GM12878 (cell line): ENCODE results near the gene NTM. TPM values are rescaled to one million over a fixed set of nuclear protein-coding genes. Genes with fewer than 3 reads are reported as not detected.

Source experiments
- ATAC-seq: fragments of 200-7000 bp; cut with Tn5 transposase; 3 replicates; pipeline ENCODE4 v1.9.1; 2020; ENCODE audit warnings: mild to moderate bottlenecking, moderate library complexity
- BruUV-seq: library from RNA; stranded (reverse); fragments of 400-500 nt; replicated peaks from 2 replicates; lab custom pipeline; 2021; lab: Mats Ljungman, UMichigan
- CTCF ChIA-PET: fragments of 300-600 bp; sonication (Branson Sonifier 250); formaldehyde crosslinking; extraction: SDS; loops from one replicate; lab custom pipeline; 2021; ENCODE audit warnings: inconsistent platforms; lab: Yijun Ruan, JAX
- POLR2A ChIA-PET: fragments of 350-600 bp; formaldehyde crosslinking; extraction: SDS; loops from one replicate; lab custom pipeline; 2021; ENCODE audit warnings: inconsistent platforms; lab: Charles Lee
- RAD21 ChIA-PET: fragments of 300-600 bp; sonication (Branson Sonifier 250); formaldehyde crosslinking; loops from one replicate; lab custom pipeline; 2023; ENCODE audit warnings: antibody characterized with exemption; ENCODE audit not compliant: unreplicated experiment; lab: Charles Lee
- SMC1A ChIA-PET: fragments of 300-600 bp; sonication (Branson Sonifier 250); formaldehyde crosslinking; loops from one replicate; lab custom pipeline; 2023; ENCODE audit not compliant: unreplicated experiment, uncharacterized antibody; lab: Charles Lee
- DNase-seq: peaks from one replicate; pipeline ENCODE4 v3.0.0-alpha.2; 2011; ENCODE audit warnings: low read depth, low spot score
- FAIRE-seq: peaks from 3 replicates; lab custom pipeline; 2011; peaks lifted over from hg19 to GRCh38; lab: Jason Lieb, UNC
- H2AFZ ChIP-seq: 2 replicates; pipeline ENCODE4 v1.6.0; 2011; ENCODE audit warnings: low read depth, low read length, control low read depth; ENCODE audit not compliant: control insufficient read depth
- H3K27ac ChIP-seq: 2 replicates; pipeline ENCODE4 v1.5.1; 2011; ENCODE audit warnings: control low read depth; ENCODE audit not compliant: control insufficient read depth, insufficient read depth
- H3K27me3 ChIP-seq, 2 experiments: replicated peaks in 1 of 2; 2 replicates each; pipeline versions ENCODE4 v1.6.0 to v1.6.1; 2011; ENCODE audit warnings: low read length in 1 of 2; ENCODE audit not compliant: control insufficient read depth in 2 of 2, insufficient read depth in 2 of 2
- H3K36me3 ChIP-seq, 2 experiments: 2 replicates each; pipeline ENCODE4 v1.5.1; 2011; ENCODE audit warnings: low read length in 1 of 2; ENCODE audit not compliant: control insufficient read depth in 2 of 2, insufficient read depth in 2 of 2
- H3K4me1 ChIP-seq: 2 replicates; pipeline ENCODE4 v1.6.1; 2011; ENCODE audit warnings: mild to moderate bottlenecking, low read length, moderate library complexity, mixed read lengths; ENCODE audit not compliant: control insufficient read depth, insufficient read depth
- H3K4me2 ChIP-seq: 2 replicates; pipeline ENCODE4 v1.6.0; 2011; ENCODE audit warnings: control low read depth; ENCODE audit not compliant: control insufficient read depth, insufficient read depth
- H3K4me3 ChIP-seq: fragments of 200-600 bp; sonication (generic); 2 replicates; pipeline ENCODE4 v1.5.1; 2016
- H3K79me2 ChIP-seq: 2 replicates; pipeline ENCODE4 v1.6.0; 2011; ENCODE audit warnings: low read length; ENCODE audit not compliant: control insufficient read depth, insufficient read depth
- H3K9ac ChIP-seq: 2 replicates; pipeline ENCODE4 v1.8.0; 2011; ENCODE audit warnings: low read length, control low read depth, mixed read lengths; ENCODE audit not compliant: control insufficient read depth, insufficient read depth
- H3K9me3 ChIP-seq: replicated peaks from 3 replicates; pipeline ENCODE4 v1.5.1; 2011; ENCODE audit warnings: mild to moderate bottlenecking, low read length; ENCODE audit not compliant: control insufficient read depth, insufficient read depth
- H4K20me1 ChIP-seq: 2 replicates; pipeline ENCODE4 v1.6.0; 2011; ENCODE audit not compliant: control insufficient read depth, insufficient read depth
- NR2C2 ChIP-seq: IDR thresholded peaks from 2 replicates; pipeline ENCODE4 v1.6.1; 2011; ENCODE audit warnings: borderline replicate concordance, low read depth; ENCODE audit not compliant: control insufficient read depth, insufficient read length
- PKNOX1 ChIP-seq: fragments of 450-650 bp; IDR thresholded peaks from 2 replicates; pipeline ENCODE4 v1.6.1; 2016; ENCODE audit warnings: mild to moderate bottlenecking
- WGBS: methylation state at CpG from one replicate; pipeline ENCODE4 v1.1.6; 2016; ENCODE audit warnings: low lambda C conversion rate; ENCODE audit not compliant: insufficient replicate concordance, insufficient coverage; ENCODE audit errors: missing lambda C conversion rate; 5-methylcytosine and 5-hydroxymethylcytosine counted together
- in situ Hi-C: fragments of 300-500 bp; cut with MboI; formaldehyde crosslinking; loops from 9 replicates; pipeline ENCODE4 v1.14.3; 2018; ENCODE audit warnings: mixed read lengths
- intact Hi-C: fragments of 100-400 bp; cut with micrococcal nuclease; formaldehyde crosslinking; loops from one replicate; pipeline ENCODE4 v1.14.2; 2022; ENCODE audit not compliant: unreplicated experiment
- polyA plus RNA-seq, 11 experiments: library from polyadenylated mRNA; depleted of rRNA in 4 of 11; unstranded in 6 of 11; stranded (reverse) in 5 of 11; fragments of >200 nt; fragmentation: Nextera tagmentation in 4 of 11; fragmentation: Illumina TruSeq in 1 of 11; extraction: Ambion mirVana in 4 of 11; extraction: Trizol in 1 of 11; gene quantifications; 1 replicate in 1 of 11; 2 replicates in 10 of 11; pipeline versions ENCODE4 v1.2.1 to v1.2.3, GENCODE V29; 2011 to 2016; ENCODE audit warnings: inconsistent platforms in 2 of 11, missing spikeins in 2 of 11, low read depth in 1 of 11
- total RNA-seq, 4 experiments: library from RNA; depleted of rRNA in 3 of 4; stranded (reverse); fragments of >200 nt in 3 of 4; fragmentation: Illumina TruSeq in 1 of 4; extraction: Trizol in 1 of 4; gene quantifications; 2 replicates each; pipeline versions ENCODE4 v1.2.1 to v1.2.3, GENCODE V29; 2013 to 2021
- TF ChIP-seq, protein P1 (sequence below): fragments of 450-650 bp; IDR thresholded peaks from 2 replicates; pipeline ENCODE4 v1.6.1; 2017; ENCODE audit warnings: borderline replicate concordance

Gene NTM
- total and polyA plus RNA-seq, 10 of the 15 experiments (the other 5 are each of a cell fraction or from before 2014, with no cell fraction given) = not detected

- SMC1A ChIA-PET = no interaction called here
- POLR2A ChIA-PET = no interaction called here
- RAD21 ChIA-PET = no interaction called here
- Histone ChIP-seq H2AFZ (no peak overlapping the region), H4K20me1 (no peaks in the 10 kb centered on the region)
- whole genome bisulfite sequencing = 15% methylated on average over 5 of the region's 9 CpGs
- no TSS peak for BruUV-seq
- FAIRE-seq = no peak
- TF ChIP-seq NR2C2 (no peak), PKNOX1 (no peak)
- TF ChIP-seq, protein P1, sequence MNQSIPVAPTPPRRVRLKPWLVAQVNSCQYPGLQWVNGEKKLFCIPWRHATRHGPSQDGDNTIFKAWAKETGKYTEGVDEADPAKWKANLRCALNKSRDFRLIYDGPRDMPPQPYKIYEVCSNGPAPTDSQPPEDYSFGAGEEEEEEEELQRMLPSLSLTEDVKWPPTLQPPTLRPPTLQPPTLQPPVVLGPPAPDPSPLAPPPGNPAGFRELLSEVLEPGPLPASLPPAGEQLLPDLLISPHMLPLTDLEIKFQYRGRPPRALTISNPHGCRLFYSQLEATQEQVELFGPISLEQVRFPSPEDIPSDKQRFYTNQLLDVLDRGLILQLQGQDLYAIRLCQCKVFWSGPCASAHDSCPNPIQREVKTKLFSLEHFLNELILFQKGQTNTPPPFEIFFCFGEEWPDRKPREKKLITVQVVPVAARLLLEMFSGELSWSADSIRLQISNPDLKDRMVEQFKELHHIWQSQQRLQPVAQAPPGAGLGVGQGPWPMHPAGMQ = no peak
- TF ChIP-seq, all 136 proteins: peak for 0
- Histone ChIP-seq H3K79me2 (no peaks in the 10 kb centered on the region), H3K4me1 (peaks cover 10% of the 10 kb centered on the region; the same call in 1 of the 2 replicates), H3K36me3 (no peaks in the 10 kb centered on the region), H3K9ac (no peak overlapping the region), H3K27ac (no peak overlapping the region), H3K4me3 (no peak overlapping the region), H3K9me3 (no peaks in the 10 kb centered on the region), H3K4me2 (no peak overlapping the region), H3K27me3 (peaks cover 0 to 5% of the 10 kb centered on the region in 2 experiments; a peak in 2 of 4 replicates)
- ATAC-seq (no peak), DNase-seq (no peak)
- intact Hi-C loops = no loop called here
- CTCF ChIA-PET = interaction anchor here (2.3 kb wide), 1 partner anchor 18 kb away, joined by 8 read pairs; no protein-coding TSS in a partner anchor
- in situ Hi-C loops = no loop called here
Observed at GRCh38 chr11:131656179-131656838, 285.9 kb downstream of the NTM start.
